Psoas muscle (tissue), 8 donors: ENCODE data around the gene EIF4EBP2. TPM values are rescaled to one million over a fixed set of nuclear protein-coding genes. Genes with fewer than 3 reads are reported as not detected.

Experiments used
- ATAC-seq, 4 donors: fragments of 200-7000 bp; cut with Tn5 transposase; one replicate each; pipeline ENCODE4 v1.9.1; 2020; ENCODE audit warnings: moderate library complexity in 3 of 4, mild to moderate bottlenecking in 2 of 4
- DNase-seq, 2 donors: peaks; one replicate each; pipeline ENCODE4 v3.0.0-alpha.2; 2020
- H3K27ac ChIP-seq: fragments of 200-600 bp; one replicate; pipeline ENCODE4 v1.8.0; 2022
- H3K27me3 ChIP-seq, 3 donors: fragments of 200-600 bp in 1 of 3; one replicate each; pipeline versions ENCODE4 v1.6.1 to v1.8.0; 2013 to 2022; ENCODE audit warnings: low read length in 2 of 3, mild to moderate bottlenecking in 2 of 3, moderate library complexity in 1 of 3; ENCODE audit not compliant: insufficient read depth in 3 of 3
- H3K36me3 ChIP-seq, 2 donors: fragments of 200-600 bp in 1 of 2; one replicate each; pipeline versions ENCODE4 v1.6.1 to v1.8.0; 2013 to 2022; ENCODE audit warnings: low read depth in 1 of 2, mild to moderate bottlenecking in 1 of 2, moderate library complexity in 1 of 2; ENCODE audit not compliant: insufficient read depth in 1 of 2
- H3K4me1 ChIP-seq: fragments of 200-600 bp; one replicate; pipeline ENCODE4 v1.8.0; 2022
- H3K4me3 ChIP-seq: fragments of 200-600 bp; one replicate; pipeline ENCODE4 v1.8.0; 2022; ENCODE audit warnings: mild to moderate bottlenecking
- H3K9me3 ChIP-seq: fragments of 200-600 bp; one replicate; pipeline ENCODE4 v1.8.0; 2022
- CTCF ChIP-seq: fragments of 200-600 bp; IDR thresholded peaks from one replicate; pipeline ENCODE4 v1.8.0; 2022; ENCODE audit warnings: antibody characterized with exemption
- WGBS, 3 donors: extraction: QIAGEN DNeasy Blood & Tissue Kit; methylation state at CpG; one replicate each; pipeline versions ENCODE4 v1.1.6 to v1.1.7; 2013; 5-methylcytosine and 5-hydroxymethylcytosine counted together
- intact Hi-C, 2 donors: fragments of 100-400 bp; cut with DNase I; formaldehyde crosslinking; loops; one replicate each; pipeline versions ENCODE4 v1.11.0 to v1.14.2; 2022
- polyA plus RNA-seq, 3 donors: library from polyadenylated mRNA; stranded (reverse); fragments of 200-250 nt; gene quantifications; one replicate each; pipeline ENCODE4 v1.2.3, GENCODE V29; 2013
- total RNA-seq, 4 donors: library from RNA; stranded (reverse); fragmentation: NEBNext Ultra II Directional in 2 of 4; extraction: Animal tissue kit (Norgen Biotek cat#: 25700) in 2 of 4; gene quantifications; one replicate each; pipeline versions ENCODE4 v1.2.1 to v1.2.4, GENCODE V29; 2021 to 2023
- donor health status: healthy with polysubstance abuse.
- donor health status: DM: no; HTN: no; CAD: no; lungs with moderate emphysema.
- donor health status: Bipolar disorder and iron deficiency.
- donor health status: healthy.
- donor health status: DM: yes; HTN: yes; CAD: no.
- donor health status: DM: no; HTN: no; CAD: no.
- donor health status: DM: no; HTN: no; CAD: no.
- donor health status: DM: yes; HTN: yes; CAD: no.

EIF4EBP2 gene
- total and polyA plus RNA-seq, 7 donors: 13.0 to 76.6 (median 49.5) TPM

- DNase-seq: no peak
- Histone ChIP-seq H3K4me1 (peaks cover 9% of the 10 kb centered on the region), H3K9me3 (no peaks in the 10 kb centered on the region), H3K4me3 (no peak overlapping the region), H3K27me3 (no peaks in the 10 kb centered on the region), H3K27ac (peak overlapping the region; percentile 70), H3K36me3 (no peaks in the 10 kb centered on the region)
- no peak for ATAC-seq
- TF ChIP-seq CTCF: no peak
- 28 to 72% (median 49%) methylated on average over 1 of the region's 1 CpG for WGBS, 3 donors
- intact Hi-C loops: loop anchor here (5.0 kb wide), 2 partner anchors 91 to 96 kb away; no protein-coding TSS in a partner anchor
Observed at GRCh38 chr10:70363292-70363691, 40.7 kb upstream of the EIF4EBP2 start.

GRCh38 chr10:70363971-70364771 lies 39.8 kb upstream of the EIF4EBP2 start:
- intact Hi-C loops: loop anchor here (1.0 to 5.0 kb wide), 4 partner anchors 92 to 143 kb away; no protein-coding TSS in a partner anchor
- H3K4me3 ChIP-seq: peak overlapping the region; percentile 20
- peaks cover 9% of the 10 kb centered on the region for H3K4me1 ChIP-seq
- no peaks in the 10 kb centered on the region for H3K36me3 ChIP-seq
- no peaks in the 10 kb centered on the region for H3K9me3 ChIP-seq
- TF ChIP-seq CTCF: peak; percentile 95
- 6 to 16% (median 14%) methylated on average over 14 to 15 of the region's 15 CpGs for WGBS, 3 donors
- DNase-seq: peak; percentile 90 to 96
- ATAC-seq: peak; percentile 96 to 99 (median 98)
- H3K27me3 ChIP-seq: no peaks in the 10 kb centered on the region
- H3K27ac ChIP-seq: peak overlapping the region; percentile 70

- H3K27ac ChIP-seq: peak overlapping the region; percentile 42
- H3K36me3 ChIP-seq: no peaks in the 10 kb centered on the region
- H3K4me1 ChIP-seq: peaks cover 9% of the 10 kb centered on the region
- ATAC-seq: peak in 1 of 4 donors; percentile 21
- intact Hi-C loops: loop anchor here (1.0 to 5.0 kb wide), 4 partner anchors 92 to 144 kb away; no protein-coding TSS in a partner anchor
- H3K4me3 ChIP-seq: no peak overlapping the region
- no peaks in the 10 kb centered on the region for H3K27me3 ChIP-seq
- H3K9me3 ChIP-seq: no peaks in the 10 kb centered on the region
- TF ChIP-seq CTCF: no peak
- WGBS, 3 donors: 33 to 36% (median 36%) methylated on average over 2 of the region's 2 CpGs
- DNase-seq: no peak
Observed at GRCh38 chr10:70364772-70365091, 39.2 kb upstream of the EIF4EBP2 start.

GRCh38 chr10:70367195-70367796 lies 36.6 kb upstream of the EIF4EBP2 start:
- H3K36me3 ChIP-seq: peaks cover 0 to 5% of the 10 kb centered on the region in 2 donors
- no peaks in the 10 kb centered on the region for H3K27me3 ChIP-seq
- no peak overlapping the region for H3K4me3 ChIP-seq
- DNase-seq (no peak), ATAC-seq (no peak)
- TF ChIP-seq CTCF: no peak
- H3K9me3 ChIP-seq: no peaks in the 10 kb centered on the region
- peaks cover 21% of the 10 kb centered on the region for H3K4me1 ChIP-seq
- intact Hi-C loops: no loop called here
- H3K27ac ChIP-seq: no peak overlapping the region
- 76 to 85% (median 77%) methylated on average over 8 of the region's 8 CpGs for WGBS, 3 donors
